IMR-90 (cell line): ENCODE results near the gene PTMS. TPM values are rescaled to one million over a fixed set of nuclear protein-coding genes. Genes with fewer than 3 reads are reported as not detected.
"Not testable (repeated sequence)": the region's sequence is repeated elsewhere in the genome, so short reads cannot be mapped to it uniquely, and the experiment has no call there.

Source experiments
- ATAC-seq: fragments of 200-7000 bp; cut with Tn5 transposase; 2 replicates; pipeline ENCODE4 v1.9.1; 2020; ENCODE audit warnings: low read depth, mild to moderate bottlenecking, moderate library complexity
- BruUV-seq: library from RNA; stranded (reverse); fragments of 400-500 nt; replicated peaks from 2 replicates; lab custom pipeline; 2021; lab: Mats Ljungman, UMichigan
- CTCF ChIA-PET: fragments of 300-600 bp; formaldehyde crosslinking; extraction: SDS; loops from one replicate; lab custom pipeline; 2021; ENCODE audit warnings: antibody characterized with exemption; lab: Yijun Ruan, JAX
- POLR2A ChIA-PET: fragments of 300-600 bp; sonication (Branson Sonifier 250); formaldehyde crosslinking; loops from one replicate; lab custom pipeline; 2022; ENCODE audit warnings: antibody characterized with exemption; ENCODE audit not compliant: unreplicated experiment; lab: Charles Lee
- DNase-seq: peaks from one replicate; pipeline ENCODE4 v3.0.0; 2013
- H2AFZ ChIP-seq: replicated peaks from 2 replicates; pipeline ENCODE3; 2013; ENCODE audit warnings: low read length, mild to moderate bottlenecking; ENCODE audit not compliant: poor library complexity
- H2AK5ac ChIP-seq: 2 replicates; pipeline ENCODE4 v1.6.1; 2013; ENCODE audit warnings: low read depth, low read length, inconsistent platforms
- H2AK9ac ChIP-seq: replicated peaks from 2 replicates; pipeline ENCODE3; 2013; ENCODE audit warnings: mild to moderate bottlenecking, low read depth, low read length, moderate library complexity; ENCODE audit not compliant: poor library complexity
- H2BK120ac ChIP-seq: 2 replicates; pipeline ENCODE4 v1.6.1; 2013; ENCODE audit warnings: low read depth, low read length, inconsistent platforms
- H2BK15ac ChIP-seq: 3 replicates; pipeline ENCODE4 v1.6.1; 2013; ENCODE audit warnings: low read depth, low read length, inconsistent platforms
- H2BK20ac ChIP-seq: 2 replicates; pipeline ENCODE4 v1.6.1; 2013; ENCODE audit warnings: low read depth, mild to moderate bottlenecking, inconsistent platforms, low read length, moderate library complexity
- H2BK5ac ChIP-seq: 2 replicates; pipeline ENCODE4 v1.6.1; 2013; ENCODE audit warnings: mild to moderate bottlenecking, low read depth, low read length, inconsistent platforms; ENCODE audit not compliant: poor library complexity, severe bottlenecking
- H3K14ac ChIP-seq: replicated peaks from 2 replicates; pipeline ENCODE4 v1.6.1; 2013; ENCODE audit warnings: low read depth, low read length, inconsistent platforms
- H3K18ac ChIP-seq: 2 replicates; pipeline ENCODE4 v1.6.1; 2013; ENCODE audit warnings: low read depth, low read length, control low read depth
- H3K23ac ChIP-seq: 2 replicates; pipeline ENCODE4 v1.6.1; 2013; ENCODE audit warnings: low read depth, low read length, inconsistent platforms
- H3K27ac ChIP-seq: 2 replicates; pipeline ENCODE4 v1.5.1; 2013; ENCODE audit warnings: mild to moderate bottlenecking, control low read depth, low read length; ENCODE audit not compliant: insufficient read depth
- H3K27me3 ChIP-seq: 2 replicates; pipeline ENCODE4 v1.6.1; 2013; ENCODE audit warnings: low read length; ENCODE audit not compliant: control insufficient read depth, insufficient read depth
- H3K36me3 ChIP-seq: 2 replicates; pipeline ENCODE4 v1.6.1; 2013; ENCODE audit warnings: low read length, mixed read lengths; ENCODE audit not compliant: control insufficient read depth, insufficient read depth
- H3K4ac ChIP-seq: 2 replicates; pipeline ENCODE4 v1.6.1; 2013; ENCODE audit warnings: low read depth, low read length, inconsistent platforms
- H3K4me1 ChIP-seq: 2 replicates; pipeline ENCODE4 v1.6.1; 2013; ENCODE audit warnings: low read length, mixed read lengths; ENCODE audit not compliant: control insufficient read depth, insufficient read depth
- H3K4me2 ChIP-seq: 2 replicates; pipeline ENCODE4 v1.6.1; 2013; ENCODE audit warnings: low read depth, mild to moderate bottlenecking, control low read depth, low read length, moderate library complexity
- H3K4me3 ChIP-seq: 2 replicates; pipeline ENCODE4 v1.5.1; 2013; ENCODE audit warnings: low read depth, mild to moderate bottlenecking, control low read depth, low read length, moderate library complexity; ENCODE audit not compliant: insufficient read depth
- H3K56ac ChIP-seq: 2 replicates; pipeline ENCODE4 v1.6.1; 2013; ENCODE audit warnings: low read length, inconsistent platforms; ENCODE audit not compliant: insufficient read depth; ENCODE audit errors: extremely low read depth
- H3K79me1 ChIP-seq, 2 experiments: 2 replicates each; pipeline ENCODE4 v1.6.1; 2013; ENCODE audit warnings: low read length in 2 of 2, inconsistent platforms in 1 of 2, low read depth in 1 of 2
- H3K9ac ChIP-seq: 2 replicates; pipeline ENCODE4 v1.6.1; 2013; ENCODE audit warnings: low read depth, low read length, control low read depth
- H3K9me1 ChIP-seq: 2 replicates; pipeline ENCODE4 v1.6.1; 2013; ENCODE audit warnings: low read length, inconsistent platforms; ENCODE audit not compliant: insufficient read depth
- H3K9me3 ChIP-seq: 2 replicates; pipeline ENCODE4 v1.6.1; 2013; ENCODE audit warnings: low read length; ENCODE audit not compliant: control insufficient read depth, insufficient read depth
- H4K20me1 ChIP-seq: 2 replicates; pipeline ENCODE4 v1.6.1; 2013; ENCODE audit warnings: low read length, inconsistent platforms; ENCODE audit not compliant: insufficient read depth
- H4K5ac ChIP-seq: 2 replicates; pipeline ENCODE4 v1.6.1; 2013; ENCODE audit warnings: mild to moderate bottlenecking, low read depth, low read length, control low read depth
- H4K8ac ChIP-seq, 2 experiments: 2 replicates each; pipeline ENCODE4 v1.6.1; 2013; ENCODE audit warnings: low read depth in 2 of 2, low read length in 2 of 2, control low read depth in 1 of 2, inconsistent platforms in 1 of 2
- H4K91ac ChIP-seq: 2 replicates; pipeline ENCODE4 v1.6.1; 2013; ENCODE audit warnings: low read depth, low read length, inconsistent platforms; ENCODE audit not compliant: insufficient read depth
- BHLHE40 ChIP-seq: fragments of 150-350 bp; IDR thresholded peaks from 2 replicates; pipeline ENCODE4 v1.6.1; 2016; ENCODE audit warnings: mild to moderate bottlenecking, low read depth, low read length
- FOS ChIP-seq: fragments of 150-350 bp; IDR thresholded peaks from 2 replicates; pipeline ENCODE4 v1.6.1; 2016; ENCODE audit warnings: low read depth, low read length
- NFE2L2 ChIP-seq: fragments of 150-350 bp; IDR thresholded peaks from 2 replicates; pipeline ENCODE4 v1.6.1; 2016; ENCODE audit warnings: low read depth, mild to moderate bottlenecking, low read length
- WGBS, 2 experiments: methylation state at CpG; one replicate each; pipeline versions ENCODE4 v1.1.5 to v1.1.7; 2013; ENCODE audit warnings: missing lambda C conversion rate in 2 of 2; ENCODE audit not compliant: insufficient read length in 1 of 2; ENCODE audit errors: extremely low coverage in 2 of 2; 5-methylcytosine and 5-hydroxymethylcytosine counted together
- dilution Hi-C: fragments of 300-500 bp; cut with HindIII; formaldehyde crosslinking; loops from one replicate; pipeline ENCODE4 v1.14.3; 2018; ENCODE audit warnings: low sequenced_read_pairs; ENCODE audit not compliant: unreplicated experiment
- in situ Hi-C: fragments of 300-500 bp; cut with MboI; formaldehyde crosslinking; loops from 3 replicates; pipeline ENCODE4 v1.14.3; 2019; ENCODE audit warnings: low sequenced_read_pairs, inconsistent platforms, mixed read lengths
- intact Hi-C: fragments of 100-400 bp; cut with micrococcal nuclease; formaldehyde crosslinking; loops from 2 replicates; pipeline ENCODE4 v1.10.0; 2022
- polyA plus RNA-seq, 3 experiments: library from polyadenylated mRNA; depleted of rRNA; stranded (reverse); fragments of >200 nt; gene quantifications; 2 replicates each; pipeline ENCODE4 v1.2.3, GENCODE V29; 2012; ENCODE audit warnings: low replicate concordance in 1 of 3
- total RNA-seq: library from RNA; depleted of rRNA; stranded (reverse); fragments of >200 nt; gene quantifications from 2 replicates; pipeline ENCODE4 v1.2.3, GENCODE V29; 2012

The PTMS gene
- total and polyA plus RNA-seq, 2 of the 4 experiments (the other 2 are of a cell fraction): 17.2 to 275 TPM

- peak; percentile 62 for TF ChIP-seq NFE2L2
- no peak for TF ChIP-seq FOS
Observed at GRCh38 chr12:6735448-6736191, 30.5 kb upstream of the PTMS start (continued).

GRCh38 chr12:6736754-6737153 lies 29.4 kb upstream of the PTMS start:
- intact Hi-C loops: no loop called here
- no peaks in the 10 kb centered on the region for H3K27me3 ChIP-seq
- no peak overlapping the region for H3K9ac ChIP-seq
- H3K9me1 ChIP-seq: no peaks in the 10 kb centered on the region
- no peak overlapping the region for H3K4me3 ChIP-seq
- no TSS peak for BruUV-seq
- WGBS, 2 experiments: no CpG with 5 or more reads among the region's 5 CpGs
- no peak overlapping the region for H3K27ac ChIP-seq
- DNase-seq (no peak), ATAC-seq (no peak)
- H3K18ac ChIP-seq: no peak overlapping the region
- ChIA-PET CTCF (no interaction called here), POLR2A (interaction anchor here (0.6 kb wide), 1 partner anchor 16 kb away, joined by 4 read pairs; the partner anchor contains the start of gene MLF2)
- H3K79me1 ChIP-seq: no peaks in the 10 kb centered on the region
- H3K56ac ChIP-seq: no peak overlapping the region
- H3K36me3 ChIP-seq: peaks cover 6% of the 10 kb centered on the region; the same call in 1 of the 2 replicates
- H4K20me1 ChIP-seq: no peaks in the 10 kb centered on the region
- TF ChIP-seq BHLHE40: no peak
- H2BK15ac ChIP-seq: no peak overlapping the region
- H2BK5ac ChIP-seq: no peak overlapping the region
- H2AK9ac ChIP-seq: no peak overlapping the region
- in situ Hi-C loops: no loop called here
- no peak overlapping the region for H2AFZ ChIP-seq
- no peak overlapping the region for H3K4me2 ChIP-seq
- no peaks in the 10 kb centered on the region for H3K9me3 ChIP-seq
- H2BK20ac ChIP-seq: no peak overlapping the region
- no peak overlapping the region for H2BK120ac ChIP-seq
- no peak overlapping the region for H3K14ac ChIP-seq
- no peak overlapping the region for H4K5ac ChIP-seq
- no peak overlapping the region for H4K91ac ChIP-seq
- 0 out of 4 replicates have a peak overlapping the region, but pooled peaks of 1 of the 2 experiments have one; percentile 10 for H4K8ac ChIP-seq
- dilution Hi-C loops: no loop called here
- no peak overlapping the region for H3K23ac ChIP-seq
- H2AK5ac ChIP-seq: no peak overlapping the region
- no peak overlapping the region for H3K4ac ChIP-seq
- H3K4me1 ChIP-seq: no peaks in the 10 kb centered on the region

GRCh38 chr12:6742080-6742479 lies 24.1 kb upstream of the PTMS start:
- H3K4ac ChIP-seq, H2AFZ ChIP-seq, in situ Hi-C loops, H2AK9ac ChIP-seq, H3K18ac ChIP-seq, H3K4me2 ChIP-seq, H3K23ac ChIP-seq, H3K9ac ChIP-seq, H3K4me3 ChIP-seq, POLR2A ChIA-PET, H4K91ac ChIP-seq, H2BK120ac ChIP-seq, H2BK20ac ChIP-seq, H3K56ac ChIP-seq, ATAC-seq, H3K4me1 ChIP-seq, H4K20me1 ChIP-seq, H3K9me3 ChIP-seq, H4K8ac ChIP-seq, dilution Hi-C loops, H2AK5ac ChIP-seq, H3K27ac ChIP-seq, CTCF ChIA-PET, intact Hi-C loops, H3K9me1 ChIP-seq, H2BK5ac ChIP-seq, H2BK15ac ChIP-seq, H3K27me3 ChIP-seq, H3K14ac ChIP-seq, H3K79me1 ChIP-seq, DNase-seq, BruUV-seq, H4K5ac ChIP-seq: not testable (repeated sequence)
- no CpG with 5 or more reads among the region's 12 CpGs for WGBS, 2 experiments
- H3K36me3 ChIP-seq: peaks cover 14% of the 10 kb centered on the region
